Measurements from ENCODE around the gene QRFP.
"Not testable (repeated sequence)": the region's sequence is repeated elsewhere in the genome, so short reads cannot be mapped to it uniquely, and the experiment has no call there.

Gene QRFP

GRCh38 chr9:130919559-130920145 lies 23.0 kb upstream of the QRFP start:
- no peak for DNase-seq (ENCODE audit: low read depth in 2 of 2)

GRCh38 chr9:130918826-130919558 lies 22.4 kb upstream of the QRFP start:
- no peak for DNase-seq (ENCODE audit: low read depth in 2 of 2)

GRCh38 chr9:130918101-130918825 lies 21.7 kb upstream of the QRFP start:
- DNase-seq (ENCODE audit: low read depth in 2 of 2) = no peak

GRCh38 chr9:130917168-130917960 lies 20.8 kb upstream of the QRFP start:
- DNase-seq (ENCODE audit: low read depth in 2 of 2) = no peak

GRCh38 chr9:130915096-130915447 lies 18.5 kb upstream of the QRFP start:
- DNase-seq (ENCODE audit: low read depth in 2 of 2) = no peak

GRCh38 chr9:130914417-130915095 lies 17.9 kb upstream of the QRFP start:
- DNase-seq (ENCODE audit: low read depth in 2 of 2) = no peak

GRCh38 chr9:130913599-130914416 lies 17.2 kb upstream of the QRFP start:
- no peak for DNase-seq (ENCODE audit: low read depth in 2 of 2)

- no peak for DNase-seq (ENCODE audit: low read depth in 2 of 2)
These were observed 16.5 kb upstream of the QRFP start for GRCh38 chr9:130912932-130913598.

GRCh38 chr9:130911254-130912049 lies 14.8 kb upstream of the QRFP start:
- no peak for DNase-seq (ENCODE audit: low read depth in 2 of 2)

GRCh38 chr9:130910670-130911069 lies 14.1 kb upstream of the QRFP start:
- DNase-seq (ENCODE audit: low read depth in 2 of 2) = not testable (repeated sequence)

GRCh38 chr9:130910041-130910440 lies 13.4 kb upstream of the QRFP start:
- DNase-seq (ENCODE audit: low read depth in 2 of 2) = not testable (repeated sequence)

GRCh38 chr9:130908878-130909355 lies 12.3 kb upstream of the QRFP start:
- no peak for DNase-seq (ENCODE audit: low read depth in 2 of 2)

GRCh38 chr9:130908146-130908877 lies 11.7 kb upstream of the QRFP start:
- no peak for DNase-seq (ENCODE audit: low read depth in 2 of 2)

GRCh38 chr9:130906735-130907416 lies 10.3 kb upstream of the QRFP start:
- no peak for DNase-seq (ENCODE audit: low read depth in 2 of 2)

GRCh38 chr9:130905902-130906734 lies 9.5 kb upstream of the QRFP start:
- no peak for DNase-seq (ENCODE audit: low read depth in 2 of 2)

GRCh38 chr9:130905125-130905901 lies 8.7 kb upstream of the QRFP start:
- DNase-seq (ENCODE audit: low read depth in 2 of 2) = no peak

Measured in fibroblast of skin of left biceps (primary cell).